HG02970 (cell line): ENCODE data around the gene MAPK8IP1.
"Not testable (repeated sequence)": the region's sequence is repeated elsewhere in the genome, so short reads cannot be mapped to it uniquely, and the experiment has no call there.

Experiments
- ATAC-seq: cut with Tn5 transposase; IDR thresholded peaks from one replicate; pipeline ENCODE4 v1.9.1; 2021; ENCODE audit warnings: mild to moderate bottlenecking, moderate library complexity, moderate number of reproducible peaks; ENCODE audit not compliant: unreplicated experiment, low FRiP score

MAPK8IP1 gene

DNA sequence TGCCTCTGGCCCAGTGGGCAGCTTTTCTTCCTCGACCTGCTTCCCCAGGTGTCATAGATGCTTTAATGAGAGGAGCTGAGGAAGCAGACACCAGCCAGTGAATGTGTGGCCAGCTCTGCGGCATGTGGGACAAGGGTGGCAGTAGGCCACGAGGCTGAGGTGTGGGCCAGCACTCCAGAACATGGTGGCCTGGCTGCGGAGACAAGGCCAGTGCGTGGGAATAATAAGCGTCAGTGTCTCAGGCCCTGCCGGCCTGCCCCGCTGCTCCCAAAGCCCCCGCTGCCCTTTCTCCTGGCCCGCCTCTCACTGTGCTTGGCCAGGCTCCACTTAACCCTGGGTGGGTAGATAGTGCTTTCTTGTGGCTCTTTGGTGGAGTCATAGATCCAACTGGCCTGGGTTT, 2.1 kb downstream of the MAPK8IP1 start:
- no peak for ATAC-seq

DNA sequence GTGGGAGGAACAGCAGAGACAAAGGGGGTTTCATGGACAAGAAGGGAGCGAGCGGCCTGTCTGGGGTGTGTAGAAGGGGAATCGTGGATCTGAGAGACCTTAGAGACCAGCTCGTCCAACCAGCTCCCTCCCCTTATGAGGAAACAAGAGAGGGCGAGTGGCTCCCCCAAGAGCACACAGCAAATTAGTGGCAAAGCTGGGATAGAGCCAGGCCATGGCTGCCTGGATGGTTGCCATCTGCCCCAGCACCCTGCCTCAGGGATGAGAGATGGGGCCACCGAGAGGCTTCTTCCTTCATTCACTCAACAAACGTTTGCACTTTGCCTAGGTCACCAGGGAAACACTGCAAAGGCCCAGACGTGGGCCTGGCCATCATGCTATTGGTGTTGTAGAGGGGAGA, 4.1 kb downstream of the MAPK8IP1 start:
- no peak for ATAC-seq

DNA sequence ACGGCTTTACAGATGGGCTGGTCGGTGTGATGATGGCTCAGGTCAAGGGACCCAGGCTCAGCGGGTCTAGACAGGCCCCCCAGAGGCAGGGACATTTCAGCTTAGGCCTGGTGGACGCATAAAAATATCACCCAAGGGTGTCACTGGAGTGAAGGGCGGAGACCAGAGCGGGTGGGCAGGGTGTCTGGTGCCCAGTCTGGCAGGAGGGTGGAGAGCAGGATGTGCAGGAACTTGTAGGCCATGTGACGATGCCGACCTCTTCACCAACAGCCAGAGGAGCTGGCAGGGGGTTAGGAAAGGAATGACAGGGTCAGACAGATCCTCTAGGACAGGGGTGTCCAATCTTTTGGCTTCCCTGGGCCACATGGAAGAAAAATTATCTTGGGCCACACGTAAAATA, 4.5 kb downstream of the MAPK8IP1 start:
- no peak for ATAC-seq

DNA sequence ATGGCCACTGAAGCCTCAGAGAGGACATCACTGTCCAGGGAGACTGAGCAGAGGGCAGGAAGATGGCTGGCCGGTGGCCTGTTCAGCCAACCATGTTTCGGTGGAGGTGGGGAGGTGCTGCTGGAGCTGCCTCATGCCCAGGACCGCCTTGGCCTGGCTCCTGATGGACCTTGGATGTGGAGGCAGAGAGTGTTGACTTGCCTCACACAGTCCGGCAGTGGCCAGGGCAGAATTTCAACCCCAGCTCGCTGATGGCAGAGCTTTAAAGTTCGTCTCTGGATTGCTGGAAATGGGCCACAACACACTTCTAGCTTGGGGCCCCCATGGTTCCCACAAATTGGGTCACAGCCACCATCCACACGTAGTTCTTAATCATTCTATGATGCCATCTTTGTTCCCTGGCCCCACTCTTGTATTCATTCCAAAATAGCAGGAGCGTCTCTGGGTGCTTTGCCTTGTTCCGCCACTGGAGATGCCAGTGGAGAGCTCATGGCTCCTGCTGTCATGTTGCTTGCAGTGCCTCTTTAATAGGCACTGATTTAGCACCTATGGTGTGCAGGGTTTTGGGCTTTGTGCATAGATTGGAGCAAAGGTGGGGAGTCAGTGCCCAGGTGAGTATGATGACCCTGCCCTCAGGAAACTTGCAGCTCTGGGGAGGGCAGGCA, 5.6 kb downstream of the MAPK8IP1 start:
- ATAC-seq, result no peak

DNA sequence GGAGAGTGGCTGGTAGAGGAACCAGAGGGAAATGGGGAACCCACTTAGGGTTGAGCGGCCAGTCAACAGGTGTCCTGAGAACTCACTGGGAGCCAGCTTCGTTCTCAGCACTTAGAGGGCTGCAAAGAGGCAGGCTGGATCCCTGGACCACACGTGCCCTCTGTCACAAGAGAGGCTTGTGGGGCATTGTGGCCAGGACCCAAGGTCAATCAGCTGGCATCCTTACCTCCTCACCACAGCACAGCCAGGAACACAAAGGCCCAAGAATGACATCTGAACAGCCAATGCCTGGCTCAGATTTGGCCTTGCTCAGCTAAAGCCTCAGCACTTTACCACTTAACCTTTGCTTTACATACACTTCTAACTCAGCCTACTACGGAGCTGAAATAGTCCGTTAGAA, 7.4 kb downstream of the MAPK8IP1 start:
- no peak for ATAC-seq

DNA sequence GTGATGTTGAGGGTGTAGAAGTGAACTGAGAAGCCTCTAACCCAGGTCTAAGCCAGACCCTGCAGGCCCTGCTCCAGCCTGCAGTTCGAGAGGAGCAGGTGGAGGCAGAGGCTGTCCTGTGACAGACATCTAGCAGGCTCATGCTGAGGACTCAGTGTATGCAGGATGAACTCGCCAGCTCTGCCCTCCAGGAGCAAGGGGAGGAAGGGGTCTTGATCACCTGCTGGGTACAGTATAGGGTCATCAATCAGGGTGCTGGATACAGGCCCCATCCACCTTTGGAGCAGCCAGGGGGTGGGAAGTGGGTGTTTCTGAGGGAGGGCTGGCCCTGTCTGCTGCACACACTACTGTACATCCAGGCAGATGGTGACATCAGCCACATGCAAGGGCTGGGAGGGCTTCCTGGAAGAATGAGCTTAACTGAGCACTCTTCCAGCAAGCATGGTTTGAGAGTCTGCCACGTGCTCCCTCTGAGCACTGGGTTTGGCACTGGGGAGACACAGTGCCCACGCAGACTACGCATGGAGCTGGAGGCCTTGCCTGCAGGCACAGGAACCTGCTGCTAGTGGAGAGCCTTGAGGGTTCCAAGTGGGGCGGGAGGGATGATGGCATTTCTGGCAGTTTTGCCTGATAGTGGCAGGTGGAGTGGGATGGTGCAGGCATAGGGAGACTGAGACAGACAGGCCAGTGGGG, 9.2 kb downstream of the MAPK8IP1 start:
- no peak for ATAC-seq

DNA sequence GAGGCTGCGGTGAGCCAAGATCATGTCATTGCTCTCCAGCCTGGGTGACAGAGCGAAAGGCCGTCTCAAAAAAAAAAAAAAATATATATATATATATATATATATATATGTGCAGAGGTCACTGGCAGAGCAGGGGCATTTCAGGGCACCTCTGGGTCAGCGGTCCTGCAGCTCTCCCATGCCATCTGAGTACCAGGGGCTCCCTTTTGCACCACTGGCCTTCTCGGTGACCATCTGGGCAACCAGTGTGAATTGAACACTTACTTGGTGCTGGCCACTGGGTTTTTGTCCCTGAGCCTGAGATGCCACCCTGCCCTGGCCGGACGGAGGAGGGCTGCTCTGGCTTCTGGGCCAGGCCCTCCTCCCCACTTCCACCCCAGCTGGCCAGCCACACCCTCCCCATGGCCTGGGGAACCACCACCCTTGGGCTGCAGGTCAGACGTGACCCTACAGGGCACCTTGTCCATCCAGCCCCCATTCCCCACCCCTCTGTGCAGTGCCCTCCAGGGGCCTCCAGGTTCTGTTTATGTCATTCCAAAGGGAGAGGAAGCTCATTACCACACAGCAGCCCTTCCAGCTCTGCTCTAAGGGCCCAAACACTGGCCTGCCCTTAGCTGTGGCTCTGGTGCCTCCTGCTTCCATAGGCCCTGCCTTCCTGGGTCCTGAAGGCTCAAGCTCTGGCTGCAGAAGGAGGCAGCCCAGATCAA, 10.3 kb downstream of the MAPK8IP1 start:
- ATAC-seq, result no peak

DNA sequence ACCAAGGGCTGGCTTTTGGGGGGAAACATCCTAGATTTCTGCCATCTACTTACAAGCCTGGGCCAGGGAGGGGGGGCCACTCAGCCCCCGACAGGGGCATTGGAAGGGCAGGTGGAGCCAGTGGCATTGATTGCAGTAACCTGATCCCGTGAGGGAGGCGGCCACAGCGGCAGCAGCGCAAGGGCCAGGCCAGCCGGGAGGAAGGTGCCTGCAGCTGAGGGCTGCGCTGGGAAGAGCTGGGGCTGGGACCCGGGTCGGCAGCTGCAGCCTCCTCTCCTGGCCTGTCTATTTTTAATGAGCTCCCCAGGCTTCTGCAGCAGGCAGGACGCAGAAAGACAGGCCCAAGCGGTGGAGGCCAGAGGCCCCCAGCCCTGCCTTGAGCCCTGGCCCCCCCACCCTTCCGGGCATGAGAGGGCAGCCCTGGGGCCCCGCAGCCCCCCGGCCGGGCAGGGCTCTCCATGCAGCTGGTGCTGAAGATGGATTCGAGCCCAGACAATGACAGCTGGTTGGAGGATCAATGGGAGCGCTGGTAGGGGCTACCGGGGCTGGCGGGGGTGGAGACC, 11.1 kb downstream of the MAPK8IP1 start:
- ATAC-seq, result no peak

DNA sequence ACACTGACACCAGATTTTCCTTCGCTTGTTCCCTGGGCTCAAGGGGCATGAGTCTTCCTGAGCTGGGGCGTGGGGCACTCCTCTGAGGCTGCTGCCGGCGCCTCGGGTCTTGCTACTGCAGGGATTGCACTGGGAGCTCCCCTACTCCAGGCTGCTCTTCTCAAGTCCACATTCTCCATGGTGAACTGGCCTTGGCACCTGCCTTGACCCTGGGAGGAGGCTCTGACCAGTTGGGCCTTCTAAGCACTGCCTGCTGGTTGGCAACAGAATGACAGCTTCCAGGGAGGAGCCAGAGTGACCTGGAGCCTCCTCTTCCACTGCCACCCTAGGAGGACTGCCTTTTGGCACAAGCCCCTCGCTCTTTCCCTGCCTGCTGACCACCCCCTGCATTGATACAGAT, 12.1 kb downstream of the MAPK8IP1 start:
- no peak for ATAC-seq

DNA sequence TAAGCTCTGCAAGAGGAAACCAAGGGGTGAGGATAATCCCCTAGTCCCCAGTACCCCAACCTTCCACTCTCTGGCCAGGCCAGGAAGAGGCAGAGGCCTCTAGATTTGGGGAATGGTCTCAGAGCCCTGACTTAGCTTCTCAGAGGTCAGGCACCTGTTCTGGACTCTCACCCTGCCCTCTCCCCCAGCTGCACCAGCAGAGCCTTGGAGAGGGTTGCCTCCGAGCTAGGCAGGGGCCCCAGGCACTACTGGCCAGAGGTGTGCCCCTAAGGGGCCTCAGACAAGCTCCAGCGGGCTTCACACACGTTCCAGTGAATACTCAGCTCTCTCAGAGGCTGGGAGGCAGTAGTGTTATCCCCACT, 13.6 kb downstream of the MAPK8IP1 start:
- ATAC-seq, result no peak

DNA sequence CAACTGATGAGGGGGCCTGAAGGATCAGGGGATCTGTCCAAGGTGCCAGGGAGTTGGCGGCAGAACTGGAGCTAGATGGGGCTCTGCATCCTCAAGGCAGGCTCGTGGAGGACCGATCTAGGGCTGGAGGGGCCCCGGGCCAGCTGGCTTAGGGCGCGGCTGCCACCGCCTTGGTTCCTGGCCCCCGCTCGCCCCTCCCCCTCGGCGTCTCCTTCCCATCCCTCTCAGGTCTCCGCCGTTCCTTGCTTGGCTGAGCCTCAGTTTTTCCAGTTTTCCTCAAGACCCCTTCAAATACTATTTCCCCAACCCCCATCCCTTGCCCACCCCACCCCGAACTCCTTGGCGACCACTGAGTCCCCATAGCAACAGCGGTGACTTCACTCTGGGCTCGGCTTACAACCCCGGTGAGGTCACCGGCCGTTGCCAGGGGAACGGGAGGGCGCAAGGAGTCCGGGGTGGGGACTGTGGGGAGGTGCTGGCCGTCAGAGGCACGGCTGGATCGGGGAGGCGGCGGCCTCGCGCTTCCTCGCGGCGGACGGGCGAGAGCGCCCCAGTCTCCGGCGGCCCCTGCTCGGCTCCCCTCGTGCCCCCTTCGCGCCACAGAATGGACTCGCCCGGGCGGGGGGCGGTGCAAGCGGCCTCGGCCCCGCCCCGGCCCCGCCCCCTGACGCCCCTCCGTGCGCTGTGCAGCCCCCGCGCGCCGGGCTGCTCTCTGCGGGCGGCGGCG, 14.2 kb downstream of the MAPK8IP1 start:
- ATAC-seq, result no peak

DNA sequence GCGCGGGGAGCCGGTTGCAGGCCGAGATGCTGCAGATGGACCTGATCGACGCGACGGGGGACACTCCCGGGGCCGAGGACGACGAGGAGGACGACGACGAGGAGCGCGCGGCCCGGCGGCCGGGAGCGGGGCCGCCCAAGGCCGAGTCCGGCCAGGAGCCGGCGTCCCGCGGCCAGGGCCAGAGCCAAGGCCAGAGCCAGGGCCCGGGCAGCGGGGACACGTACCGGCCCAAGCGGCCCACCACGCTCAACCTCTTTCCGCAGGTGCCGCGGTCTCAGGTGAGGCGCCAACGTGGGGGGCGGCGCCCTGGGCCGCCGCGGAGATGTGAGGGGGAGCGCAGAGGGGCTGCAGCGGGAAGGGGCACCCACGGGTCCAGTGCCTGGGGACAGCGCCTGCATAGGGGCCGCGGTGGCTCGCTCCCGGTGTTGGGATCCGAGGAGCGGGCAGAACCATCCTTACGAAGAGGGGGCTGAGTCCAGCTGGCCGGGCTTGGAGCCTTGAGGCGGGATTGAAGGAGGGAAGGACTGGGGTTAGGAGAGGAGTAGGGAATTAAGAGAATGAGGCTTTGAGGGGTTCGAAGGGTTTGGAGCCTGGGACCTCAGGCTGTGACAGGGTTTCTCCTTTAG, 14.8 kb downstream of the MAPK8IP1 start:
- not testable (repeated sequence) for ATAC-seq

DNA sequence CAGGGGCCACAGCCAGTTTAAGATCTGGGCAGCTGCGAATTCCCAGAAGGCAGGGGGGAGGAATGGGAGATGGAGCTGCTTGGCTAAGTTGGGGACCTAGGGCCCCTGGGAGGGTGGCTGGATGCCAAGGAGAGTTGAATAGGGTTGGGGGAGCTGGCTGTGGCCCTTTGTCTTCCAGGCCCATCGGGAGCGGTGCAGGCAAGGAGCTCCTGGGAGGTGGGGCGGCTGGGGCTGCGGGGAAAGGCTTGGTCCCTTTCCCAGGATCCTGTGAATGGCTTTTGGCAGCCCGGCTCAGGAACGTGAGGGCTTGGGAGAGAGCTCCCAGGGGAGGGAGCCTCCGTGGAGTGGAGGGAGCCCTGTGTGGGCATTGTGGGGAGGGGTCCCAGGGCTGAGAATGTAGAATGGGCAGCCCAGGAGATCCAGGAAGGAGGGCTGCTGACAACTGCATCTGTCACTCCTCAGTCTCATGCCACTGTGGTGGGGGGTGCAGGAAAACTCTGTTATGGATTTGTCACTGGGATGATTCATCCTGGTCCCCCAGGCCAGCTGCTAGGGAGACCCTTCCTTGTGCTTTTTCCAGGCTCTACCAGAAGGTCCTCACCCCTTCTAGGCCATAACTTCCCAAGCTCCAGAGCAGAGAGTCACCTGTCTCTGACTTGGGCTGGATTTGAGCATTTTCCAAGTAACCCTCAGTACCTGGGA, 15.6 kb downstream of the MAPK8IP1 start:
- ATAC-seq, result no peak

DNA sequence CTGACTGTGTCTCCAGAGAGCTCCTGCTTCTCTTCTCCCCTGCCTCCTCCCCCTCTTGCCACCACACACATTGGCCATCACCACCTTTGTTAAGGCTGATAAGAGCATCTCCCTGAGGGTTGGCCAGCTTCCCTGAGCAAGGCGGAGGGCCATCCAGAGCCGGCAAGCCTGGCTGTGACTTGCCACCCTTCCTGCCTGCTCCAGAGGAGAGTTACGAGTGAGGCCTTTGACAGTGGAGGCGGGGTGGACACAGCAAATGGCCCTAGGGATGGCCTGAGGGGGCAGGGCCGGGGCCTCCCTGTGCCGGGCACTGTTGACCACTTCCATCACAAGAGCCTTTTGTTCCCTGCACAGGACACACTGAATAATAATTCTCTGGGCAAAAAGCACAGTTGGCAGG, 16.2 kb downstream of the MAPK8IP1 start:
- ATAC-seq, result no peak

DNA sequence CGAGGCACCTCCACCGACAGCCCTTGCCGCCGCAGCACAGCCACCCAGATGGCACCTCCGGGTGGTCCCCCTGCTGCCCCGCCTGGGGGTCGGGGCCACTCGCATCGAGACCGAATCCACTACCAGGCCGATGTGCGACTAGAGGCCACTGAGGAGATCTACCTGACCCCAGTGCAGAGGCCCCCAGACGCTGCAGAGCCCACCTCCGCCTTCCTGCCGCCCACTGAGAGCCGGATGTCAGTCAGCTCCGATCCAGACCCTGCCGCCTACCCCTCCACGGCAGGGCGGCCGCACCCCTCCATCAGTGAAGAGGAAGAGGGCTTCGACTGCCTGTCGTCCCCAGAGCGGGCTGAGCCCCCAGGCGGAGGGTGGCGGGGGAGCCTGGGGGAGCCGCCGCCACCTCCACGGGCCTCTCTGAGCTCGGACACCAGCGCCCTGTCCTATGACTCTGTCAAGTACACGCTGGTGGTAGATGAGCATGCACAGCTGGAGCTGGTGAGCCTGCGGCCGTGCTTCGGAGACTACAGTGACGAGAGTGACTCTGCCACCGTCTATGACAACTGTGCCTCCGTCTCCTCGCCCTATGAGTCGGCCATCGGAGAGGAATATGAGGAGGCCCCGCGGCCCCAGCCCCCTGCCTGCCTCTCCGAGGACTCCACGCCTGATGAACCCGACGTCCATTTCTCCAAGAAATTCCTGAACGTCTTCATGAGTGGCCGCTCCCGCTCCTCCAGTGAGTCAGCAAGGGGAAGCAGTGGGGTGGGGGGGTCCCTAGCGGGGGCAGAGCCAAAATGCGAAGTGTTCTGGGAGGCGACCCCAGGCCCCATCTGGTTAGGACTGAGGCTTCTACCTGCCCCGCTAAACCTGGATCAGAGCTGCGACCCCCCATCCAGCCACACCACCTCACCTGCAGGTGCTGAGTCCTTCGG, 17.3 kb downstream of the MAPK8IP1 start:
- ATAC-seq, result no peak

DNA sequence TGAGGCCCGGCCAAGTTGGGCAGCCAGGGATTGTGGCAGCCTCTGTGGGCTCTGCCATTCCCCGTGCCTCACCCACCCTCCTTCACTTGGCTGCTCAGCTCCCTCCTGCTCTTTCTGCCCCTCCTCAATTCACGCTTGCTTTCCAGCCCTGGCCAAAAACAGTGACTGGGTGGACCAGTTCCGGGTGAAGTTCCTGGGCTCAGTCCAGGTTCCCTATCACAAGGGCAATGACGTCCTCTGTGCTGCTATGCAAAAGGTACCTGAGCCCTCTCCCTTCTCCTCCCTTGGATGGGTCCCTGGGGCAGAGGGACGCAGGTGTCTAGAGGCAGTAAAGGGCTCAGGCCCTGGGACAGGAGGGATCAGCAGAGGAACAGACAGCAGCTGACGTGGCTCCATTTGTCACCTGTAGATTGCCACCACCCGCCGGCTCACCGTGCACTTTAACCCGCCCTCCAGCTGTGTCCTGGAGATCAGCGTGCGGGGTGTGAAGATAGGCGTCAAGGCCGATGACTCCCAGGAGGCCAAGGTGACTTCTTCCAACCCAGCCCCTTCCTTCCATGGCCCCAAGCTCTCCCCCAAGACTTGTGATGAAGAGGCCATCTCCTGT, 19.0 kb downstream of the MAPK8IP1 start:
- no peak for ATAC-seq

DNA sequence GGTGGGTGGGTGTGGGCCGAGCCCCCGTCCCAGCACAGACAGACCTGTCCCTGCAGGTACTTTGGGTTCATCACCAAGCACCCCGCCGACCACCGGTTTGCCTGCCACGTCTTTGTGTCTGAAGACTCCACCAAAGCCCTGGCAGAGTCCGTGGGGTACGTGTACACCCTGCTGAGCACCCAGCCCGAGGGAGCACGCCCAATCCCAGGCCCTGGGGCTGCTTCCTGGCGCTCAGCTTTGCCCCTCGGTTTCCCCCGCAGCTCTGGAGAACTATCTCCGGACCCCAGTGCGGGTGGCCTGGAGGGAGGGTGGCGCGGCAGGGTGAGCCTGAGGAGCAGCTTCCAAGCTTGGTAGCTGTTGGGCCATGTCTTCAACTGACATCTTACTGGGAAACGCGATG, 19.6 kb downstream of the MAPK8IP1 start:
- no peak for ATAC-seq

DNA sequence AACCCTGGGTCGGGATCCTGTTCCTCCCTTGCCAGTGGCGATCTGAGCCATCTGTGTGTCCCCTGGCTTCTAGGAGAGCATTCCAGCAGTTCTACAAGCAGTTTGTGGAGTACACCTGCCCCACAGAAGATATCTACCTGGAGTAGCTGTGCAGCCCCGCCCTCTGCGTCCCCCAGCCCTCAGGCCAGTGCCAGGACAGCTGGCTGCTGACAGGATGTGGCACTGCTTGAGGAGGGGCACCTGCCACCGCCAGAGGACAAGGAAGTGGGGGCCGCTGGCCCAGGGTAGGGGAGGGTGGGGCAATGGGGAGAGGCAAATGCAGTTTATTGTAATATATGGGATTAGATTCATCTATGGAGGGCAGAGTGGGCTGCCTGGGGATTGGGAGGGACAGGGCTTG, 20.1 kb downstream of the MAPK8IP1 start:
- not testable (repeated sequence) for ATAC-seq
